ENCODE results near the gene DGKI. TPM values are rescaled to one million over a fixed set of nuclear protein-coding genes. Genes with fewer than 3 reads are reported as not detected.

The DGKI gene
- total RNA-seq, 1 experiment from 2014 or later = 0.55 TPM

DNA sequence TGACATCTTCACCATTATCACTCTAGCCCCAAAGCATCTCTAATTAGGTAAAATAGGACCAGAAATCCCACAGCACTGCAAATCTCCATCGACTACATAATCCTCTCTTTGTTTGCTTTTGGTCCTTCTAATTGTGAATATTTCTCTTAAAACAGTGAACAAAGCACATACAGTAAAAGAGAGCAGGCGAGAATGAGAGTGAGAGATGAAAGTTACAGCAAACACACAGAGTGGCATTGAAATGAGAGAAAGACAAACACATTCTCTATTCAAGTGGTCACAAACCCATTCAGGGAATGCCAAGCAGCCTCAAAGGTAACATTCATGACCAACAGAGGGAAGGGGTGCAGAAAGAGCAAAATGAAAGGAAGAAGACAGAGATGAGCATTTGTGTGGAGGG lies 393.4 kb downstream of the DGKI start:
- Histone ChIP-seq H4K8ac (replicated peaks; ENCODE audit: insufficient read length, low read depth, low read length) (no peak overlapping the region), H3K27me3 (ENCODE audit: insufficient read depth, low read length) (no peaks in the 10 kb centered on the region), H3K79me1 (ENCODE audit: insufficient read depth, low read depth, low read length, poor library complexity, severe bottlenecking) (no peaks in the 10 kb centered on the region), H3K79me2 (ENCODE audit: insufficient read depth, low read length) (no peaks in the 10 kb centered on the region), H3K27ac (ENCODE audit: insufficient read length, low read depth, low read length) (no peak overlapping the region), H4K20me1 (ENCODE audit: control insufficient read depth, insufficient read depth, insufficient read length) (no peaks in the 10 kb centered on the region), H3K4me1 (ENCODE audit: insufficient read depth, low read length) (no peaks in the 10 kb centered on the region), H2BK15ac (ENCODE audit: low read depth, low read length) (no peak overlapping the region), H3T11ph (ENCODE audit: low read length) (no peak overlapping the region), H2AFZ (ENCODE audit: low read length) (no peak overlapping the region), H3K4ac (ENCODE audit: low read depth, low read length) (no peak overlapping the region), H3K9me3 (ENCODE audit: control insufficient read depth, low read depth, low read length) (no peaks in the 10 kb centered on the region), H3K9ac (ENCODE audit: extremely low read depth, insufficient read length, low read length) (no peak overlapping the region), H3K18ac (ENCODE audit: insufficient read length, low read depth, low read length) (no peak overlapping the region), H4K5ac (ENCODE audit: insufficient read length, low read depth, low read length) (no peak overlapping the region), H2BK120ac (ENCODE audit: low read depth, low read length, poor library complexity, severe bottlenecking) (no peak overlapping the region), H3K23me2 (ENCODE audit: insufficient read length, low read depth, low read length, poor library complexity, severe bottlenecking) (no peaks in the 10 kb centered on the region), H2BK5ac (ENCODE audit: insufficient read length, low read length) (no peak overlapping the region), H2BK20ac (ENCODE audit: low read depth, low read length, poor library complexity, severe bottlenecking) (no peak overlapping the region), H2BK12ac (ENCODE audit: insufficient read length, low read depth, low read length) (no peak overlapping the region), H4K91ac (ENCODE audit: insufficient read length, low read depth, low read length) (no peak overlapping the region), H3K14ac (ENCODE audit: insufficient read depth, low read length) (no peak overlapping the region), H2AK5ac (ENCODE audit: insufficient read length, low read length) (no peak overlapping the region), H3K4me2 (ENCODE audit: insufficient read depth, insufficient read length, low read length) (no peak overlapping the region), H3K23ac (ENCODE audit: insufficient read length, low read depth, low read length) (no peak overlapping the region), H3K56ac (ENCODE audit: insufficient read length, low read depth, low read length) (no peak overlapping the region)
- Mint-ChIP-seq H3K27me3 (ENCODE audit: low read depth) (no peaks in the 10 kb centered on the region), H3K27ac (no peak overlapping the region), H3K4me1 (peaks cover 3% of the 10 kb centered on the region in 2 experiments), H3K36me3 (ENCODE audit: insufficient read depth in 1 of 3, low read depth in 3 of 3) (no peaks in the 10 kb centered on the region; a peak in 1 of 7 replicates), H3K9me3 (no peaks in the 10 kb centered on the region; a peak in 1 of 5 replicates), H3K4me3 (no peak overlapping the region)
- TF ChIP-seq, protein P1, sequence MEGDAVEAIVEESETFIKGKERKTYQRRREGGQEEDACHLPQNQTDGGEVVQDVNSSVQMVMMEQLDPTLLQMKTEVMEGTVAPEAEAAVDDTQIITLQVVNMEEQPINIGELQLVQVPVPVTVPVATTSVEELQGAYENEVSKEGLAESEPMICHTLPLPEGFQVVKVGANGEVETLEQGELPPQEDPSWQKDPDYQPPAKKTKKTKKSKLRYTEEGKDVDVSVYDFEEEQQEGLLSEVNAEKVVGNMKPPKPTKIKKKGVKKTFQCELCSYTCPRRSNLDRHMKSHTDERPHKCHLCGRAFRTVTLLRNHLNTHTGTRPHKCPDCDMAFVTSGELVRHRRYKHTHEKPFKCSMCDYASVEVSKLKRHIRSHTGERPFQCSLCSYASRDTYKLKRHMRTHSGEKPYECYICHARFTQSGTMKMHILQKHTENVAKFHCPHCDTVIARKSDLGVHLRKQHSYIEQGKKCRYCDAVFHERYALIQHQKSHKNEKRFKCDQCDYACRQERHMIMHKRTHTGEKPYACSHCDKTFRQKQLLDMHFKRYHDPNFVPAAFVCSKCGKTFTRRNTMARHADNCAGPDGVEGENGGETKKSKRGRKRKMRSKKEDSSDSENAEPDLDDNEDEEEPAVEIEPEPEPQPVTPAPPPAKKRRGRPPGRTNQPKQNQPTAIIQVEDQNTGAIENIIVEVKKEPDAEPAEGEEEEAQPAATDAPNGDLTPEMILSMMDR (conservative IDR thresholded peaks at IDR 0.05) = no peak
- WGBS (ENCODE audit: extremely low coverage, insufficient read length, low lambda C conversion rate) = no CpG with 5 or more reads among the region's 2 CpGs
- DNase-seq = no peak
